ENCODE measurements around the gene CGB2. TPM values are rescaled to one million over a fixed set of nuclear protein-coding genes. Genes with fewer than 3 reads are reported as not detected.
"Not testable (repeated sequence)": the region's sequence is repeated elsewhere in the genome, so short reads cannot be mapped to it uniquely, and the experiment has no call there.

Gene CGB2
- total RNA-seq (2011; cell fraction: chromatin; rRNA removed; ENCODE audit: low replicate concordance): not detected in 2 replicates
- total RNA-seq (2011; cell fraction: nucleolus; rRNA removed): not detected in 2 replicates
- 0.88 TPM in 1 of 2 replicates, not detected in the other for total RNA-seq (2011; cell fraction: nucleoplasm; rRNA removed)
- total RNA-seq (2014; rRNA removed) (0.65 TPM in 1 of 2 replicates, not detected in the other), total RNA-seq (2014; rRNA removed; fragmentation: Illumina TruSeq; extraction: Trizol) (not detected in 2 replicates), total RNA-seq (2015; rRNA removed; fragmentation: Illumina TruSeq; extraction: Trizol) (not detected in 2 replicates), total RNA-seq (2021) (not detected in 2 replicates), polyA plus RNA-seq (2011; rRNA removed) (0.20 TPM in 1 of 2 replicates, not detected in the other), polyA plus RNA-seq (2014; fragmentation: Illumina TruSeq; extraction: Trizol) (0.22 and 0.33 TPM in 2 replicates), polyA plus RNA-seq (2014; fragmentation: Nextera tagmentation; extraction: Ambion mirVana) (not detected), polyA plus RNA-seq (2014; rRNA removed) (not detected in 2 replicates), polyA minus RNA-seq (2011; rRNA and poly(A)+ RNA removed) (0.30 TPM in 1 of 2 replicates, not detected in the other), Bru-seq, nascent RNA (not detected), BruChase-seq, experiment 1, labeled RNA remaining after a 2-hour chase (not detected), BruChase-seq, experiment 2, labeled RNA remaining after a 6-hour chase (not detected)
- 0.51 and 0.66 TPM in 2 replicates for polyA plus RNA-seq (2011; cell fraction: cytosol; rRNA removed)
- 0.22 TPM in 1 of 2 replicates, not detected in the other for polyA plus RNA-seq (2011; cell fraction: nucleus; rRNA removed)
- 0.21 and 0.75 TPM in 2 replicates for polyA plus RNA-seq (2012)
- polyA minus RNA-seq (2011; cell fraction: cytosol; rRNA and poly(A)+ RNA removed): not detected in 2 replicates
- polyA minus RNA-seq (2011; cell fraction: nucleus; rRNA and poly(A)+ RNA removed): not detected in 2 replicates
- long read RNA-seq, experiment 1: 0 reads
- long read RNA-seq, experiment 2, partial matches to known transcripts: 0 of 1 reads
- long read RNA-seq, experiment 2, other reads (novel, unspliced or antisense): 0 of 1 reads
- long read RNA-seq, experiment 3: 0 reads

GRCh38 chr19:49031642-49032301 is at the start of gene CGB2:
CGB2 (plus strand) TSS chr19:49031890; CDS start chr19:49032096, 206 bp downstream.
- ATAC-seq: peak; percentile 94
- H3K9ac ChIP-seq (ENCODE audit: insufficient read depth in 1 of 2, low read depth in 2 of 2, low read length in 2 of 2); H3K79me2 ChIP-seq (ENCODE audit: control insufficient read depth, insufficient read depth, low read length); H3K27me3 ChIP-seq (ENCODE audit: control insufficient read depth in 2 of 2, insufficient read depth in 2 of 2, low read length in 2 of 2); intact Hi-C loops (cut with micrococcal nuclease); H3K9me3 ChIP-seq (replicated peaks; ENCODE audit: control insufficient read depth, insufficient read depth, low read depth, low read length); in situ Hi-C loops (cut with MboI); H3K4me1 ChIP-seq (replicated peaks in 1 of 2; ENCODE audit: control insufficient read depth in 2 of 2, insufficient read depth in 2 of 2, low read length in 2 of 2); H3K36me3 ChIP-seq (ENCODE audit: control insufficient read depth, insufficient read depth, low read length); H3K9me1 ChIP-seq (ENCODE audit: control insufficient read depth, insufficient read depth, low read length); BruUV-seq (replicated peaks); H4K20me1 ChIP-seq (replicated peaks; ENCODE audit: control insufficient read depth, insufficient read depth, low read length); H3K27ac ChIP-seq (ENCODE audit: extremely low read depth, low read depth, low read length); H3K4me3 ChIP-seq; CTCF ChIA-PET (ENCODE audit: low intra/inter-chr PET ratio): not testable (repeated sequence)
- peak; percentile 88 to 91 (median 90) for DNase-seq (ENCODE audit: extremely low read depth in 1 of 4, low spot score in 3 of 4)
- Histone ChIP-seq H3K4me2 (ENCODE audit: insufficient read depth, low read length) (peak within 1 kb of the TSS; percentile 56), H2AFZ (ENCODE audit: low read depth, low read length) (0 out of 2 replicates have a peak within 1 kb of the TSS, but pooled peaks have one; percentile 26)
- 4% methylated on average over 22 of the region's 28 CpGs for WGBS (ENCODE audit: insufficient coverage, low coverage, missing lambda C conversion rate)
- POLR2A ChIA-PET: interaction anchor here (0.6 kb wide), 1 partner anchor 12 kb away, joined by 3 read pairs; no protein-coding TSS in a partner anchor
- FAIRE-seq: peak; percentile 91
- TF ChIP-seq RB1 (IDR thresholded peaks at IDR 0.05; ENCODE audit: low read depth) (peak; percentile 82), RAD21 (CRISPR knock-in tag; conservative IDR thresholded peaks at IDR 0.05 in 1 of 2, IDR thresholded peaks at IDR 0.05 in 1 of 2) (peak; percentile 16 to 60; a peak in 2 of 4 replicates), RCOR1 (IDR thresholded peaks at IDR 0.05; ENCODE audit: borderline replicate concordance in 1 of 2, low read depth in 2 of 2, low read length in 2 of 2) (peak in 1 of 2 experiments; percentile 87; a peak in 2 of 4 replicates), HINFP (tag; conservative IDR thresholded peaks at IDR 0.05; ENCODE audit: low read depth) (peak; percentile 64), SRF (CRISPR knock-in tag; IDR thresholded peaks at IDR 0.05) (0 out of 4 replicates have a peak, but pooled peaks of 1 of the 2 experiments have one; percentile 15), CC2D1A (IDR thresholded peaks at IDR 0.05) (peak; percentile 68; the same call in 1 of the 2 replicates)
- TF ChIP-seq, protein P1, sequence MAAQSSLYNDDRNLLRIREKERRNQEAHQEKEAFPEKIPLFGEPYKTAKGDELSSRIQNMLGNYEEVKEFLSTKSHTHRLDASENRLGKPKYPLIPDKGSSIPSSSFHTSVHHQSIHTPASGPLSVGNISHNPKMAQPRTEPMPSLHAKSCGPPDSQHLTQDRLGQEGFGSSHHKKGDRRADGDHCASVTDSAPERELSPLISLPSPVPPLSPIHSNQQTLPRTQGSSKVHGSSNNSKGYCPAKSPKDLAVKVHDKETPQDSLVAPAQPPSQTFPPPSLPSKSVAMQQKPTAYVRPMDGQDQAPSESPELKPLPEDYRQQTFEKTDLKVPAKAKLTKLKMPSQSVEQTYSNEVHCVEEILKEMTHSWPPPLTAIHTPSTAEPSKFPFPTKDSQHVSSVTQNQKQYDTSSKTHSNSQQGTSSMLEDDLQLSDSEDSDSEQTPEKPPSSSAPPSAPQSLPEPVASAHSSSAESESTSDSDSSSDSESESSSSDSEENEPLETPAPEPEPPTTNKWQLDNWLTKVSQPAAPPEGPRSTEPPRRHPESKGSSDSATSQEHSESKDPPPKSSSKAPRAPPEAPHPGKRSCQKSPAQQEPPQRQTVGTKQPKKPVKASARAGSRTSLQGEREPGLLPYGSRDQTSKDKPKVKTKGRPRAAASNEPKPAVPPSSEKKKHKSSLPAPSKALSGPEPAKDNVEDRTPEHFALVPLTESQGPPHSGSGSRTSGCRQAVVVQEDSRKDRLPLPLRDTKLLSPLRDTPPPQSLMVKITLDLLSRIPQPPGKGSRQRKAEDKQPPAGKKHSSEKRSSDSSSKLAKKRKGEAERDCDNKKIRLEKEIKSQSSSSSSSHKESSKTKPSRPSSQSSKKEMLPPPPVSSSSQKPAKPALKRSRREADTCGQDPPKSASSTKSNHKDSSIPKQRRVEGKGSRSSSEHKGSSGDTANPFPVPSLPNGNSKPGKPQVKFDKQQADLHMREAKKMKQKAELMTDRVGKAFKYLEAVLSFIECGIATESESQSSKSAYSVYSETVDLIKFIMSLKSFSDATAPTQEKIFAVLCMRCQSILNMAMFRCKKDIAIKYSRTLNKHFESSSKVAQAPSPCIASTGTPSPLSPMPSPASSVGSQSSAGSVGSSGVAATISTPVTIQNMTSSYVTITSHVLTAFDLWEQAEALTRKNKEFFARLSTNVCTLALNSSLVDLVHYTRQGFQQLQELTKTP (IDR thresholded peaks at IDR 0.05; ENCODE audit: low read depth in 1 of 2, partially characterized antibody in 2 of 2): peak in 1 of 2 experiments; percentile 31
- TF ChIP-seq, protein P2, sequence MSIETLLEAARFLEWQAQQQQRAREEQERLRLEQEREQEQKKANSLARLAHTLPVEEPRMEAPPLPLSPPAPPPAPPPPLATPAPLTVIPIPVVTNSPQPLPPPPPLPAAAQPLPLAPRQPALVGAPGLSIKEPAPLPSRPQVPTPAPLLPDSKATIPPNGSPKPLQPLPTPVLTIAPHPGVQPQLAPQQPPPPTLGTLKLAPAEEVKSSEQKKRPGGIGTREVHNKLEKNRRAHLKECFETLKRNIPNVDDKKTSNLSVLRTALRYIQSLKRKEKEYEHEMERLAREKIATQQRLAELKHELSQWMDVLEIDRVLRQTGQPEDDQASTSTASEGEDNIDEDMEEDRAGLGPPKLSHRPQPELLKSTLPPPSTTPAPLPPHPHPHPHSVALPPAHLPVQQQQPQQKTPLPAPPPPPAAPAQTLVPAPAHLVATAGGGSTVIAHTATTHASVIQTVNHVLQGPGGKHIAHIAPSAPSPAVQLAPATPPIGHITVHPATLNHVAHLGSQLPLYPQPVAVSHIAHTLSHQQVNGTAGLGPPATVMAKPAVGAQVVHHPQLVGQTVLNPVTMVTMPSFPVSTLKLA (conservative IDR thresholded peaks at IDR 0.05): peak in 1 of 2 experiments; percentile 38; a peak in 1 of 4 replicates

All from K562 (cell line).